GM19328 (cell line): ENCODE results near the gene CELF4.
"Not testable (repeated sequence)": the region's sequence is repeated elsewhere in the genome, so short reads cannot be mapped to it uniquely, and the experiment has no call there.

Experiments used
- ATAC-seq: cut with Tn5 transposase; IDR thresholded peaks from one replicate; pipeline ENCODE4 v1.9.1; 2021; ENCODE audit warnings: mild to moderate bottlenecking, moderate library complexity; ENCODE audit not compliant: unreplicated experiment

Gene CELF4

GRCh38 chr18:37473195-37473840 lies 92.3 kb downstream of the CELF4 start:
- no peak for ATAC-seq

- no peak for ATAC-seq
Observed at GRCh38 chr18:37471637-37472036, 94.0 kb downstream of the CELF4 start.

GRCh38 chr18:37470986-37471385 lies 94.6 kb downstream of the CELF4 start:
- ATAC-seq, result no peak

- ATAC-seq, result no peak
Observed at GRCh38 chr18:37467002-37467662, 98.5 kb downstream of the CELF4 start.

GRCh38 chr18:37465958-37466357 lies 99.6 kb downstream of the CELF4 start:
- no peak for ATAC-seq

- ATAC-seq, result no peak
Observed at GRCh38 chr18:37464257-37464656, 101.3 kb downstream of the CELF4 start.

- not testable (repeated sequence) for ATAC-seq
Observed at GRCh38 chr18:37461329-37461728, 104.3 kb downstream of the CELF4 start.

GRCh38 chr18:37460604-37461003 lies 105.0 kb downstream of the CELF4 start:
- ATAC-seq, result no peak

GRCh38 chr18:37458697-37459096 lies 106.9 kb downstream of the CELF4 start:
- ATAC-seq, result no peak

GRCh38 chr18:37457753-37458152 lies 107.8 kb downstream of the CELF4 start:
- ATAC-seq, result no peak

- ATAC-seq, result no peak
Observed at GRCh38 chr18:37457341-37457740, 108.3 kb downstream of the CELF4 start.

- no peak for ATAC-seq
Observed at GRCh38 chr18:37456873-37457272, 108.7 kb downstream of the CELF4 start.

- ATAC-seq, result no peak
Observed at GRCh38 chr18:37456395-37456794, 109.2 kb downstream of the CELF4 start.

GRCh38 chr18:37453752-37454151 lies 111.8 kb downstream of the CELF4 start:
- no peak for ATAC-seq

- ATAC-seq, result no peak
Observed at GRCh38 chr18:37452682-37453385, 112.8 kb downstream of the CELF4 start.

GRCh38 chr18:37452015-37452414 lies 113.6 kb downstream of the CELF4 start:
- ATAC-seq, result no peak

GRCh38 chr18:37451239-37451825 lies 114.3 kb downstream of the CELF4 start:
- ATAC-seq, result no peak

- ATAC-seq, result no peak
Observed at GRCh38 chr18:37450434-37451132, 115.0 kb downstream of the CELF4 start.

GRCh38 chr18:37449618-37450017 lies 116.0 kb downstream of the CELF4 start:
- no peak for ATAC-seq

GRCh38 chr18:37448946-37449345 lies 116.7 kb downstream of the CELF4 start:
- ATAC-seq, result no peak
